Glutamatergic neuron (in vitro differentiated cells): ENCODE data around the gene CACYBP. TPM values are rescaled to one million over a fixed set of nuclear protein-coding genes. Genes with fewer than 3 reads are reported as not detected.

Source experiments
- DNase-seq: peaks from one replicate; pipeline ENCODE4 v3.0.0; 2022
- H3K27ac Mint-ChIP-seq: one replicate; pipeline ENCODE4 v1.8.0; 2020; ENCODE audit warnings: mild to moderate bottlenecking, mixed read lengths, inconsistent platforms; ENCODE audit not compliant: unreplicated experiment
- H3K27me3 Mint-ChIP-seq: one replicate; pipeline ENCODE4 v1.8.0; 2020; ENCODE audit warnings: mild to moderate bottlenecking, moderate library complexity, mixed read lengths, inconsistent platforms; ENCODE audit not compliant: unreplicated experiment
- H3K36me3 Mint-ChIP-seq: one replicate; pipeline ENCODE4 v1.8.0; 2020; ENCODE audit warnings: mild to moderate bottlenecking, mixed read lengths, inconsistent platforms; ENCODE audit not compliant: unreplicated experiment
- H3K4me1 Mint-ChIP-seq: one replicate; pipeline ENCODE4 v1.8.0; 2020; ENCODE audit warnings: mild to moderate bottlenecking, low read depth, mixed read lengths, inconsistent platforms; ENCODE audit not compliant: unreplicated experiment
- H3K4me3 Mint-ChIP-seq: one replicate; pipeline ENCODE4 v1.8.0; 2020; ENCODE audit warnings: mild to moderate bottlenecking, mixed read lengths, inconsistent platforms; ENCODE audit not compliant: unreplicated experiment
- H3K9me3 Mint-ChIP-seq: one replicate; pipeline ENCODE4 v1.8.0; 2020; ENCODE audit warnings: mild to moderate bottlenecking, moderate library complexity, mixed read lengths, inconsistent platforms; ENCODE audit not compliant: unreplicated experiment
- CTCF ChIP-seq: fragments of 200-600 bp; sonication (generic); IDR thresholded peaks from one replicate; pipeline ENCODE4 v1.5.0; 2021; ENCODE audit not compliant: partially characterized antibody, unreplicated experiment
- total RNA-seq: library from RNA; stranded (reverse); fragmentation: NEBNext Ultra II Directional; extraction: Animal tissue kit (Norgen Biotek cat#: 25700); gene quantifications from one replicate; pipeline ENCODE4 v1.2.1, GENCODE V29; 2021; ENCODE audit not compliant: unreplicated experiment

The CACYBP gene
- total RNA-seq, 1 donor from 2014 or later, result 88.7 TPM

GRCh38 chr1:174963529-174964125, 36.1 kb upstream of the CACYBP start:
- H3K4me3 Mint-ChIP-seq, result no peak overlapping the region
- no peak for TF ChIP-seq CTCF
- H3K4me1 Mint-ChIP-seq, result peaks cover 20% of the 10 kb centered on the region
- H3K36me3 Mint-ChIP-seq, result no peaks in the 10 kb centered on the region
- no peak overlapping the region for H3K27ac Mint-ChIP-seq
- no peaks in the 10 kb centered on the region for H3K9me3 Mint-ChIP-seq
- no peaks in the 10 kb centered on the region for H3K27me3 Mint-ChIP-seq
- no peak for DNase-seq

- H3K36me3 Mint-ChIP-seq, result no peaks in the 10 kb centered on the region
- H3K4me3 Mint-ChIP-seq, result no peak overlapping the region
- H3K27me3 Mint-ChIP-seq, result no peaks in the 10 kb centered on the region
- DNase-seq, result no peak
- peaks cover 20% of the 10 kb centered on the region for H3K4me1 Mint-ChIP-seq
- TF ChIP-seq CTCF, result no peak
- H3K27ac Mint-ChIP-seq, result no peak overlapping the region
- no peaks in the 10 kb centered on the region for H3K9me3 Mint-ChIP-seq
Observed at GRCh38 chr1:174964261-174964971, 35.3 kb upstream of the CACYBP start.

GRCh38 chr1:174964972-174965361, 34.8 kb upstream of the CACYBP start:
- H3K4me1 Mint-ChIP-seq, result peaks cover 20% of the 10 kb centered on the region
- H3K9me3 Mint-ChIP-seq, result no peaks in the 10 kb centered on the region
- H3K27ac Mint-ChIP-seq, result no peak overlapping the region
- H3K4me3 Mint-ChIP-seq, result no peak overlapping the region
- no peak for DNase-seq
- no peaks in the 10 kb centered on the region for H3K27me3 Mint-ChIP-seq
- no peak for TF ChIP-seq CTCF
- no peaks in the 10 kb centered on the region for H3K36me3 Mint-ChIP-seq

- Mint-ChIP-seq H3K4me3 (no peak overlapping the region), H3K27me3 (no peaks in the 10 kb centered on the region), H3K27ac (no peak overlapping the region)
Observed at GRCh38 chr1:174965362-174966007, 34.3 kb upstream of the CACYBP start.

More at GRCh38 chr1:174965362-174966007, 34.3 kb upstream of the CACYBP start:
- peaks cover 20% of the 10 kb centered on the region for H3K4me1 Mint-ChIP-seq
- H3K9me3 Mint-ChIP-seq, result no peaks in the 10 kb centered on the region
- H3K36me3 Mint-ChIP-seq, result no peaks in the 10 kb centered on the region
- no peak for DNase-seq
- TF ChIP-seq CTCF, result no peak
